SK-N-SH (cell line): ENCODE results near the gene ZNF180. TPM values are rescaled to one million over a fixed set of nuclear protein-coding genes. Genes with fewer than 3 reads are reported as not detected.

ENCODE experiments used
- CTCF ChIA-PET: fragments of 300-600, 350-600 bp; formaldehyde crosslinking; extraction: SDS; loops from one replicate; lab custom pipeline; 2021; lab: Yijun Ruan, JAX
- POLR2A ChIA-PET: fragments of 350-600 bp; sonication (Branson Sonifier 250); formaldehyde crosslinking; extraction: SDS; loops from one replicate; lab custom pipeline; 2020; ENCODE audit warnings: antibody characterized with exemption, inconsistent platforms; lab: Yijun Ruan, JAX
- DNase-seq: peaks from one replicate; pipeline ENCODE4 v3.0.0; 2012
- H2AFZ ChIP-seq: fragments of 200-600 bp; sonication (generic); 2 replicates; pipeline ENCODE4 v1.8.1; 2016; ENCODE audit warnings: antibody characterized with exemption, mild to moderate bottlenecking, low read depth
- H3F3A ChIP-seq: fragments of 200-600 bp; sonication (generic); replicated peaks from 2 replicates; pipeline ENCODE3; 2016; ENCODE audit warnings: antibody characterized with exemption, mild to moderate bottlenecking; ENCODE audit not compliant: insufficient read depth
- H3K27ac ChIP-seq, 2 experiments: fragments of 200-500 bp in 1 of 2; fragments of 200-600 bp in 1 of 2; sonication (Bioruptor generic) in 1 of 2; sonication (generic), shearing (Covaris generic) in 1 of 2; 2 replicates each; pipeline versions ENCODE4 v1.5.1 to v1.6.1; 2014 to 2016; ENCODE audit warnings: low read depth in 2 of 2, inconsistent platforms in 1 of 2, low read length in 1 of 2, mild to moderate bottlenecking in 1 of 2, mixed read lengths in 1 of 2
- H3K27me3 ChIP-seq: fragments of 200-600 bp; sonication (generic), shearing (Covaris generic); 2 replicates; pipeline ENCODE4 v1.6.1; 2016; ENCODE audit warnings: mixed run types; ENCODE audit not compliant: insufficient read depth
- H3K36me3 ChIP-seq, 2 experiments: fragments of 200-500 bp in 1 of 2; fragments of 200-600 bp in 1 of 2; sonication (Bioruptor generic) in 1 of 2; sonication (generic) in 1 of 2; replicated peaks in 1 of 2; 2 replicates each; pipeline versions ENCODE3 to v1.5.1; 2014 to 2016; ENCODE audit warnings: low read length in 1 of 2, mild to moderate bottlenecking in 1 of 2; ENCODE audit not compliant: insufficient read depth in 2 of 2, control insufficient read depth in 1 of 2
- H3K4me1 ChIP-seq, 2 experiments: fragments of 200-500 bp in 1 of 2; fragments of 200-600 bp in 1 of 2; sonication (Bioruptor generic) in 1 of 2; sonication (generic), shearing (Covaris generic) in 1 of 2; 2 replicates each; pipeline versions ENCODE4 v1.5.1 to v1.6.1; 2014 to 2016; ENCODE audit warnings: low read depth in 1 of 2, low read length in 1 of 2, mixed run types in 1 of 2; ENCODE audit not compliant: insufficient read depth in 2 of 2, control insufficient read depth in 1 of 2
- H3K4me2 ChIP-seq: fragments of 200-600 bp; sonication (generic), shearing (Covaris generic); 2 replicates; pipeline ENCODE4 v1.6.1; 2017; ENCODE audit warnings: mixed run types
- H3K4me3 ChIP-seq, 2 experiments: fragments of 200-500 bp in 1 of 2; fragments of 200-600 bp in 1 of 2; sonication (Bioruptor generic) in 1 of 2; sonication (generic), shearing (Covaris generic) in 1 of 2; 2 replicates each; pipeline versions ENCODE4 v1.5.1 to v1.8.1; 2014 to 2016; ENCODE audit warnings: low read depth in 2 of 2, inconsistent platforms in 1 of 2, low read length in 1 of 2, mild to moderate bottlenecking in 1 of 2, mixed read lengths in 1 of 2, moderate library complexity in 1 of 2
- H3K79me2 ChIP-seq: fragments of 200-600 bp; sonication (generic); 2 replicates; pipeline ENCODE4 v1.8.1; 2017; ENCODE audit warnings: mild to moderate bottlenecking; ENCODE audit not compliant: insufficient read depth
- H3K9ac ChIP-seq: fragments of 200-600 bp; sonication (generic); 2 replicates; pipeline ENCODE4 v1.6.1; 2017; ENCODE audit warnings: mixed run types
- H3K9me2 ChIP-seq: fragments of 200-600 bp; sonication (generic); 2 replicates; pipeline ENCODE4 v1.6.1; 2017; ENCODE audit warnings: mixed run types
- H3K9me3 ChIP-seq: fragments of 200-600 bp; sonication (generic); 2 replicates; pipeline ENCODE4 v1.6.1; 2017; ENCODE audit warnings: mixed run types, mild to moderate bottlenecking, moderate library complexity
- H4K20me1 ChIP-seq: fragments of 200-600 bp; sonication (generic); 2 replicates; pipeline ENCODE4 v1.6.1; 2017; ENCODE audit warnings: mild to moderate bottlenecking, mixed run types; ENCODE audit not compliant: insufficient read depth
- CHD2 ChIP-seq: fragments of 150-350 bp; IDR thresholded peaks from 2 replicates; pipeline ENCODE4 v1.6.1; 2018; ENCODE audit warnings: low read length; ENCODE audit not compliant: partially characterized antibody
- FOXM1 ChIP-seq: IDR thresholded peaks from 2 replicates; pipeline ENCODE4 v1.4.0; 2012; ENCODE audit warnings: low read depth, mild to moderate bottlenecking
- IRF3 ChIP-seq: fragments of 150-350 bp; IDR thresholded peaks from 2 replicates; pipeline ENCODE4 v1.6.1; 2016; ENCODE audit warnings: mild to moderate bottlenecking, low read depth, low read length
- MEF2A ChIP-seq: IDR thresholded peaks from 2 replicates; pipeline ENCODE4 v1.4.0; 2012; ENCODE audit warnings: low read depth, borderline replicate concordance
- NRF1 ChIP-seq: IDR thresholded peaks from 2 replicates; pipeline ENCODE4 v1.6.1; 2012; ENCODE audit warnings: low read depth, mild to moderate bottlenecking, low read length
- RXRA ChIP-seq: IDR thresholded peaks from 2 replicates; pipeline ENCODE4 v1.4.0; 2012; ENCODE audit warnings: low read depth, mild to moderate bottlenecking, borderline replicate concordance
- TCF12 ChIP-seq: IDR thresholded peaks from 2 replicates; pipeline ENCODE4 v1.4.0; 2012
- TEAD4 ChIP-seq: IDR thresholded peaks from 2 replicates; pipeline ENCODE4 v1.4.0; 2012; ENCODE audit warnings: mild to moderate bottlenecking, borderline replicate concordance; ENCODE audit not compliant: insufficient read depth
- WGBS: methylation state at CpG from one replicate; pipeline ENCODE4 v1.1.6; 2017; ENCODE audit warnings: low lambda C conversion rate; 5-methylcytosine and 5-hydroxymethylcytosine counted together
- polyA plus RNA-seq, 3 experiments: library from polyadenylated mRNA; depleted of rRNA; stranded (reverse); fragments of >200 nt; gene quantifications; 2 replicates each; pipeline ENCODE4 v1.2.3, GENCODE V29; 2012
- TF ChIP-seq, protein P1 (sequence below): IDR thresholded peaks from 2 replicates; pipeline ENCODE4 v1.4.0; 2012; ENCODE audit warnings: low read depth, borderline replicate concordance

ZNF180 gene
- polyA plus RNA-seq, 1 of the 3 experiments (the other 2 are of a cell fraction) = 1.5 TPM

- no peaks in the 10 kb centered on the region for H3K79me2 ChIP-seq
- peaks cover 0 to 6% of the 10 kb centered on the region in 2 experiments for H3K36me3 ChIP-seq
- no peak overlapping the region for H2AFZ ChIP-seq
- POLR2A ChIA-PET = no interaction called here
- H3K9me3 ChIP-seq = no peaks in the 10 kb centered on the region
- H3K4me2 ChIP-seq = no peak overlapping the region
- CTCF ChIA-PET = no interaction called here
- no peak overlapping the region for H3K27ac ChIP-seq
- no peaks in the 10 kb centered on the region for H3F3A ChIP-seq
- H3K27me3 ChIP-seq = no peaks in the 10 kb centered on the region
- 14% methylated on average over 1 of the region's 1 CpG for WGBS
- no peaks in the 10 kb centered on the region for H4K20me1 ChIP-seq
- H3K4me3 ChIP-seq = no peak overlapping the region; a peak in 1 of 4 replicates
- no peaks in the 10 kb centered on the region for H3K9me2 ChIP-seq
- TF ChIP-seq CHD2 = no peak
- no peak for TF ChIP-seq FOXM1
- TF ChIP-seq, protein P1, sequence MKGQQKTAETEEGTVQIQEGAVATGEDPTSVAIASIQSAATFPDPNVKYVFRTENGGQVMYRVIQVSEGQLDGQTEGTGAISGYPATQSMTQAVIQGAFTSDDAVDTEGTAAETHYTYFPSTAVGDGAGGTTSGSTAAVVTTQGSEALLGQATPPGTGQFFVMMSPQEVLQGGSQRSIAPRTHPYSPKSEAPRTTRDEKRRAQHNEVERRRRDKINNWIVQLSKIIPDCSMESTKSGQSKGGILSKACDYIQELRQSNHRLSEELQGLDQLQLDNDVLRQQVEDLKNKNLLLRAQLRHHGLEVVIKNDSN = no peak
- no peak for TF ChIP-seq RXRA
- TF ChIP-seq IRF3 = no peak
- no peak for TF ChIP-seq NRF1
- TF ChIP-seq TCF12 = no peak
- TF ChIP-seq MEF2A = no peak
- TF ChIP-seq TEAD4 = no peak
- H3K9ac ChIP-seq = no peak overlapping the region
- no peaks in the 10 kb centered on the region for H3K4me1 ChIP-seq
- no peak for DNase-seq
Measured at GRCh38 chr19:44430956-44431355, 69.4 kb downstream of the ZNF180 start.

Other genes starting within 250 kb of the ZNF180 start
- 0.97 and 1.8 TPM in 2 replicates for gene ZNF233, start 240.6 kb downstream of the ZNF180 start, polyA plus RNA-seq (2012; rRNA removed)
- 2.7 and 4.1 TPM in 2 replicates for gene ZNF235, start 195.5 kb downstream of the ZNF180 start, polyA plus RNA-seq (2012; rRNA removed)
- 2.5 and 5.3 TPM in 2 replicates for gene ZNF112, start 143.8 kb downstream of the ZNF180 start, polyA plus RNA-seq (2012; rRNA removed)
- 0.87 and 1.0 TPM in 2 replicates for gene ZNF285, start 98.9 kb downstream of the ZNF180 start, polyA plus RNA-seq (2012; rRNA removed)
- 1.2 and 1.7 TPM in 2 replicates for gene ZNF229, start 52.0 kb downstream of the ZNF180 start, polyA plus RNA-seq (2012; rRNA removed)
- gene CEACAM20, start 29.2 kb upstream of the ZNF180 start, polyA plus RNA-seq (2012; rRNA removed) = not detected in 2 replicates
- gene IGSF23, start 113.0 kb upstream of the ZNF180 start, polyA plus RNA-seq (2012; rRNA removed) = 0.08 and 0.10 TPM in 2 replicates
- gene PVR, start 143.4 kb upstream of the ZNF180 start, polyA plus RNA-seq (2012; rRNA removed) = 90.2 and 90.8 TPM in 2 replicates
- gene CEACAM19, start 171.0 kb upstream of the ZNF180 start, polyA plus RNA-seq (2012; rRNA removed) = 1.4 and 2.0 TPM in 2 replicates
- not detected in 2 replicates for gene CEACAM16, start 198.6 kb upstream of the ZNF180 start, polyA plus RNA-seq (2012; rRNA removed)
- 7.5 and 19.2 TPM in 2 replicates for gene BCL3, start 248.2 kb upstream of the ZNF180 start, polyA plus RNA-seq (2012; rRNA removed)